A673 (cell line): ENCODE measurements around the gene TPM2.

ENCODE experiments used
- EZH2 ChIP-seq: fragments of 200-600 bp; sonication (generic); IDR thresholded peaks from 2 replicates; pipeline ENCODE4 v1.6.1; 2017; ENCODE audit warnings: borderline replicate concordance, low read depth, mild to moderate bottlenecking, mixed read lengths, antibody characterized with exemption, low read length; ENCODE audit not compliant: poor library complexity, severe bottlenecking
- TF ChIP-seq, protein P1 (sequence below): fragments of 300-800, 200-600 bp; sonication (generic); conservative IDR thresholded peaks from 2 replicates; pipeline ENCODE4 v1.5.1; 2017; ENCODE audit warnings: low read depth, mild to moderate bottlenecking, antibody characterized with exemption, low read length, moderate library complexity, mixed read lengths

DNA sequence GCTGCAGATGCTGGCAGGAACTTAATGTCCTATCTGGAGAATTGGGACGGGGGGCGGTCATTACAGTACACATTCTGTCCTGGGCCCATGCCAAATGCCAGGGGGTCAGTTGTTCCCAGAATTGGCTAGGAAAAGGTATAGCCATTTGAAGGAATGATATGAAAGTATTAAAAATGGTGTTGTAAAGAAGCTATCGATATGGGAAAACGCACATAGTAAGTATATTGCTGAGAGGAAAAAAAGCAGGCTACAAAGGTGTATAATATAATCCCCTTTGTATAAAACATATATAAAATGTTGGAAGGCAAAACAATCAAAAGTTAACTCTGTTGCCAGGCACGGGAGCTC lies 24.3 kb downstream of the TPM2 start:
- no peak for TF ChIP-seq EZH2
- TF ChIP-seq, protein P1, sequence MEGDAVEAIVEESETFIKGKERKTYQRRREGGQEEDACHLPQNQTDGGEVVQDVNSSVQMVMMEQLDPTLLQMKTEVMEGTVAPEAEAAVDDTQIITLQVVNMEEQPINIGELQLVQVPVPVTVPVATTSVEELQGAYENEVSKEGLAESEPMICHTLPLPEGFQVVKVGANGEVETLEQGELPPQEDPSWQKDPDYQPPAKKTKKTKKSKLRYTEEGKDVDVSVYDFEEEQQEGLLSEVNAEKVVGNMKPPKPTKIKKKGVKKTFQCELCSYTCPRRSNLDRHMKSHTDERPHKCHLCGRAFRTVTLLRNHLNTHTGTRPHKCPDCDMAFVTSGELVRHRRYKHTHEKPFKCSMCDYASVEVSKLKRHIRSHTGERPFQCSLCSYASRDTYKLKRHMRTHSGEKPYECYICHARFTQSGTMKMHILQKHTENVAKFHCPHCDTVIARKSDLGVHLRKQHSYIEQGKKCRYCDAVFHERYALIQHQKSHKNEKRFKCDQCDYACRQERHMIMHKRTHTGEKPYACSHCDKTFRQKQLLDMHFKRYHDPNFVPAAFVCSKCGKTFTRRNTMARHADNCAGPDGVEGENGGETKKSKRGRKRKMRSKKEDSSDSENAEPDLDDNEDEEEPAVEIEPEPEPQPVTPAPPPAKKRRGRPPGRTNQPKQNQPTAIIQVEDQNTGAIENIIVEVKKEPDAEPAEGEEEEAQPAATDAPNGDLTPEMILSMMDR, result 0 out of 2 replicates have a peak, but pooled peaks have one; percentile 4
